LNCAP (cell line): ENCODE measurements around the gene IGBP1.

ENCODE experiments used
- TF ChIP-seq, protein P1 (sequence below): fragments of 450-650 bp; IDR thresholded peaks from 2 replicates; pipeline ENCODE4 v1.5.1; 2017; ENCODE audit warnings: mild to moderate bottlenecking

The IGBP1 gene

DNA sequence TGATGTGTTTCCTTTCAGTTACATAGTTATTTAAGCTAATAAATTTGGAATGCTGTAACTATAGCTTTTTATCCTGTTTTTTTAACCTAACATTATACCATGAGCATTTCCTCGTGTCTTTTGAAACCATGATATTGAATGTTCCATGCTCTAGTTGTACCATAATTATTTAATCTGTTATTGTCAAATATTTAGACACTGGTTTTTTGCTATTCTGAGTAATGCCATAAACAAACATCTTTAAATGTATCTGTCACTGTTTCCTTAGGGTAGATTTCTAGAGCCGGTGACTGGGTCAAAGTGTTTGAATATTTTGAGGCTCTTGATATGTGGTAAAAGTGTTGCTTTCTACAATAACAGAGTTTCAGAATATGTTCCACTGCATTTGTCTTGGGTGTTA is 5.4 kb downstream of the IGBP1 start:
- TF ChIP-seq, protein P1, sequence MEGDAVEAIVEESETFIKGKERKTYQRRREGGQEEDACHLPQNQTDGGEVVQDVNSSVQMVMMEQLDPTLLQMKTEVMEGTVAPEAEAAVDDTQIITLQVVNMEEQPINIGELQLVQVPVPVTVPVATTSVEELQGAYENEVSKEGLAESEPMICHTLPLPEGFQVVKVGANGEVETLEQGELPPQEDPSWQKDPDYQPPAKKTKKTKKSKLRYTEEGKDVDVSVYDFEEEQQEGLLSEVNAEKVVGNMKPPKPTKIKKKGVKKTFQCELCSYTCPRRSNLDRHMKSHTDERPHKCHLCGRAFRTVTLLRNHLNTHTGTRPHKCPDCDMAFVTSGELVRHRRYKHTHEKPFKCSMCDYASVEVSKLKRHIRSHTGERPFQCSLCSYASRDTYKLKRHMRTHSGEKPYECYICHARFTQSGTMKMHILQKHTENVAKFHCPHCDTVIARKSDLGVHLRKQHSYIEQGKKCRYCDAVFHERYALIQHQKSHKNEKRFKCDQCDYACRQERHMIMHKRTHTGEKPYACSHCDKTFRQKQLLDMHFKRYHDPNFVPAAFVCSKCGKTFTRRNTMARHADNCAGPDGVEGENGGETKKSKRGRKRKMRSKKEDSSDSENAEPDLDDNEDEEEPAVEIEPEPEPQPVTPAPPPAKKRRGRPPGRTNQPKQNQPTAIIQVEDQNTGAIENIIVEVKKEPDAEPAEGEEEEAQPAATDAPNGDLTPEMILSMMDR, result no peak

DNA sequence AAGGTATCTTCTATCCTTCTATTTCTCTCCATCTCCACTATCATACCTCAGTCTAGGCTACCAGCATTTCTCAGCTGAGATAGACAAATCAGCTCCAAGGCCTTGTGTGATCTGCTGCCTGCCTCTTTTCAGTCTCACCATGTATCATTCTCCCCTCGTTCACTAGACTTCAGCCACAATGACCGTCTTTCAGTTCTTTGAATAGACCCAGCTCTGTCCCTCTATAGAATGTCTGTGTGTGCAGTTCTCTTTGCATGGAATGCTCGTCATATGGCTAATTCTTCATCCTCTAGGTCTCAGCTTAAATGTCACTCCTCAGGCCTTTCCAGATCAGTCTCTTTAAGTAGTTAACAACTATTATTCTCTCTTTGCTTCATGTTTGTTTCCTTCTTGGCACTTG is 6.5 kb downstream of the IGBP1 start:
- TF ChIP-seq, protein P1, result no peak

DNA sequence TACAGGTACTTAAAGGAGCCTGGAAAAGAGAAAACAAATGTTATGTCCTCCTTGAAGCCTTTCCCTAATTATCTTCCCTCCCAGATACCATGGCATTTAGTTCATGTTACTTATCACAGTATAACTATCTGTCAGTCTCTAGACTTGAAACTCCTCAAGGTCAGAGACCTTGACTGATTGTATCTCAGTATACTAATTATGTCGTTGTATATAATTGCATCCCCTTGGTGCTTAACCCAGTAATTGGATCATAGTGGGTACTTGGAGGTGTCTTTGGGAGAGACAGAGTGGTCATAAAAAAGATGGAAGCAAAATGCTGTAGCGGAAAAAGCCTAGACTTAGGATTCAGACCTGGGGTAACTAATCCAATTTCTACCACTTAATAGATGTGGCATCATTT is 8.1 kb downstream of the IGBP1 start:
- TF ChIP-seq, protein P1, result no peak

DNA sequence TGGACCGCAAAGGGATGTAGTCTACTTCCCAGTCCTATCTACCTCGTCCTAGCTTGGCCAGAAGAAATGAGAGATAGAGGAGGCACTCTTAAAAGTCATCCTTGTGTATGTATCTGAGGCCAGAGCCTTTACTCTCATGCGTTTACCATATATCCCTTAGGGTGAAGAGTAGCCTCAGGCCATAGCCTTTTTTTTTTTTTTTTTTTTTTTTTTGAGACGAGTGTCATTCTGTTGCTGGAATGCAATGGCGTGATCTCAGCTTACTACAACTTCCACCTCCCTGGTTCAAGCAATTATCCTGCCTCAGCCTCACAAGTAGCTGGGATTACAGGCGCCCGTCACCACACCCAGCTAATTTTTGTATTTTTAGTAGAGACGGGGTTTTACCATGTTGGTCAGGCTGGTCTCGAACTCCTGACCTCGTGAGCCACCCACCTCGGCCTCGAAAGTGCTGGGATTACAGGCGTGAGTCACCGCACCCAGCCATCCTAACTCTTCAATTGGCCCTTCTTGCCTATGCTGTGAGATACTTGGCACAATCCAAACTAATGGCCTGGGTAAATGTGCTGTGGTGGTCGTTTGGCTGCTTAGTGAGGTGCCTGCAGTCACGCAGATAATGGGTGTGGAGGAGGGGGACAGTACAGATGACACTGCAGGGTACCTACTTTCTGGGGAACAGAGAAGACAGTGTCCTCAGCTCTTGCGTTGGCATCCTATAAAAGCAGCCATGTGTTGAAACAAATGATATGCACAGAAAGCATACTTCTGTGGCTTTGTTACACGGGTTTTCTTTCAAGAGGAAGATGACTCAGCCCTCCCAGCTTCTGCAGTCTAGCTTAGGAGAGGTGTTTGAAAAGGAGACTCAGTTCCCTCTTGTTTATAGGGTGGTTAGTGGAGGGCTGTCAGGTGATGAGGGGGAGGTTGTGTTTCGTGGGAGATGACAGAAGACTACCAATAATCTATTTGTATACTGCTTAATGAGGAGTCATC is 33.6 kb downstream of the IGBP1 start:
- TF ChIP-seq, protein P1, result no peak

DNA sequence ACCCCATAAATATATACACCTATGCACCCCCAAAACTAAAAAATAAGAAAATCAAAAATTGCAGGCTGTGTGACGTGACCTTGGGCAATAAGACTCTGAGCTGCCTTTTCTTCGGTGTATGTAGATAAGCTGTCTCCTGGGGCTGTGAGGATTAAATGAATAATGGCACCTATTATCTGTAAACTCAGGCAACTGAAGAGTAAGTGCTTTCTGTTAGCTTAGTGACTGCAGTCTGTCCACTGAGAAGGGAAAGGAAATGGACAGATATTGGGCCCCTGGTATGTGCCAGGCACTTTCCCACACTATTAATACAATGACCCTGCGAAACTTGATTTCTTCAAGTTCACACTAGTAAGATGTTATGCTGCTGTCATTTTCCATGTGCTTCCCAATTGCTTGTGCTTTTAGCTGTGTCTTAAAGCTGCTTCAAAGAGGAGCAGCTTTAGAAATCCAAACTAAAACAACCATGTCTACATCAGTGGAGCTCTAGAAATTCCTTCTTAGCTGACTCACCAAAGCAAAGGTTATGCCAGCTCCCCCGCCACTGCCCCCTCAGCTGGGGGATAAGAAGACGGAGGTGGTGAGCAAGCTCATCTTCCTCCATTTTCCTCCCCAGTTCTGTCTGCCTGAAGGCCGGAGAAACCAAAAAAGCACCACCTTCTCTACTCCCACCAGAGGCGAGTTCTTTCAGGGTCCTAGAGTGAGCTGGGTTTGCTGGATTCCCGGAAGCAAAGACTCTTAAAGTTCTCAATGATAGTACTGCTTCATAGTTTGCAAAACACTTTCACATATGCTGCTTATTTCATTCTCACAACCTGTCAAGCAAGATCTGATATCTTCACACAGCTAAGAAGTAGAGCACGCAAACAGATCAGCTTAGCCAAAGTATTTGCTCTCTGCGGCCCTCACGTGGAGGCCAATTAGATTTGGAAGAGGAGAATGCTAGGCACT is 35.3 kb downstream of the IGBP1 start:
- TF ChIP-seq, protein P1, result no peak

DNA sequence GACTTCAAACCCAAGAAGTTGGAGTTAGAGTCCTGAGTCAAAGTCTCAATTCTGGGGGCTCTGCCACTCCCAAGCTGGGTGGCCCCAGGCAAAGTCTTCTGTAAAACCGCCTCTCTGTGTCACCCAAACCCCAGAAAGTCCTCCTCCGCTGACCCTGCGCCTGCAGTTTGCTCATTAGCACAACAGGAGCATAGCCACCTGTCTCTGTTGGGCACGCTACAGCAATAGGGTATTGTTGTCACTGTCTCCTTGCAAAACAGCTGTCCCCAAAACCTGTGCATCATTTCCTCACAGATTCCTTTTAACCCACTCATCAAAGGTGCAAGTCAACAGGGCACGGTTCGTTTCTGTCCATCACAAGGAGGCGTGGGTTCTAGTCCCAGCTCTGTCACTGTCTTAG is 36.0 kb downstream of the IGBP1 start:
- TF ChIP-seq, protein P1, result no peak

DNA sequence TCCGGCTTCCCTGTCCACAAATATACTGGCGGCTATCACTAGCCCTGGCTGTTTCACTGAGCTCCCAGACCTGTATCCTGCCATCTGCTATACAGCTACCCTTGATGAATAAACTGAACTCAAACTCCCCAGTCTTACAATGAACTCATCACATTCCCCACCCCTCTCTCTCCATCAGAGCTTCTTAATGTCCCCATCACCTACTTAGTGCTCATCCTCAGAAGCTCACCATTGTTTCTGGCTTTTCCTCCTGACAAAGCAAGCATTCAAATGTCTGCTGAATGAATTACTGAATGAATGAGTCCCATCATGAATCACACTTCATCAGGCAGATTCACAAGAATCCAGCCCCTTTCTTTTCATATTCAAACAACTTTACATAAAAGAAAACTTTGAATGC is 38.4 kb downstream of the IGBP1 start:
- TF ChIP-seq, protein P1, result no peak
